ENCODE results near the gene LY6G5B.

- no peak for TF ChIP-seq POLR2A (IDR thresholded peaks at IDR 0.05)
- no peak for TF ChIP-seq CTCF (IDR thresholded peaks at IDR 0.05)
Observed at GRCh38 chr6:31700740-31701401, 31.1 kb downstream of the LY6G5B start.
